ENCODE measurements around the gene TPD52L1. TPM values are rescaled to one million over a fixed set of nuclear protein-coding genes. Genes with fewer than 3 reads are reported as not detected.
"Not testable (repeated sequence)": the region's sequence is repeated elsewhere in the genome, so short reads cannot be mapped to it uniquely, and the experiment has no call there.

TPD52L1 gene
- total RNA-seq, 1 donor from 2014 or later = 57.8 TPM

GRCh38 chr6:125282470-125282869 lies 128.9 kb downstream of the TPD52L1 start:
- ATAC-seq; DNase-seq; intact Hi-C loops (cut with micrococcal nuclease): not testable (repeated sequence)

- intact Hi-C loops (cut with micrococcal nuclease) = no loop called here
- DNase-seq (no peak), ATAC-seq (no peak)
Observed at GRCh38 chr6:125285353-125285752, 131.8 kb downstream of the TPD52L1 start.

DNA sequence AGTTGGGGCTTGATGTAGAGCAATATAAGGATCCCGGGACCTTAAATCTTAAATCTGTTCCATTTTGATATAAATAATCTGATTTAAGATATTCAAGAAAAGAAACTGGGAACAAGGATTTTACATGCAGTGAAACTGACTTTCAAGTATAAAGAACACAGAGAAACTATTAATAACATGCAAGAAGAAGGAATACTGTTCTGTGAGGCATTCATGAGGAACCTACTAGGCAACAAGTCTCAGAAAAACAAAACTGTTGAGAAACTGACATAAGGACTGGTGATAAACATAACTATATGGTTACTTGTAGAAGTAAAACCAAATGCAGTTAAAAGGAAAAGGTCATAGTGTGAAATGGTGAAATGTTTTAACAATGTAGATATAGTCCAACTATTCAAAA lies 132.4 kb downstream of the TPD52L1 start:
- ATAC-seq = no peak
- intact Hi-C loops (cut with micrococcal nuclease) = no loop called here
- DNase-seq = no peak

DNA sequence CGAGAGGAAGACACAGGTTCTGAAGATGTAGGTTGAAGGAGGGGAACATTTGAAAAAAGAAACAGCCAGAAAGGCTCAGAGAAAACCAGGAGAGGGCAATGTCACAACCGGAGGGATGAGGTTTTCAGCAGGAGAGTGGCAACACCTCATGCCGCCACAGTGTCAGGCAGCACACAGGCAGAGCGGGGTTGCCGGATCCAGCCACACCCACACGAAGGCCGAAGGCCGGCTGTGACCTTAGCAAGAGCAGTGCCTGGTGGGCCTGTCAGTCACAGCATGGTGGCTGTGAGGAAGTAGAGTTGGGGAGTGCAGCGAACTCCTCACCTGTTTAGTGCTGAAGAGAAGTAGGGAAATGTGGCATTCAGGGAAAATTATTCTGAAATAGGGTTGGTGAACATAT lies 134.1 kb downstream of the TPD52L1 start:
- ATAC-seq = no peak
- intact Hi-C loops (cut with micrococcal nuclease) = no loop called here
- no peak for DNase-seq

DNA sequence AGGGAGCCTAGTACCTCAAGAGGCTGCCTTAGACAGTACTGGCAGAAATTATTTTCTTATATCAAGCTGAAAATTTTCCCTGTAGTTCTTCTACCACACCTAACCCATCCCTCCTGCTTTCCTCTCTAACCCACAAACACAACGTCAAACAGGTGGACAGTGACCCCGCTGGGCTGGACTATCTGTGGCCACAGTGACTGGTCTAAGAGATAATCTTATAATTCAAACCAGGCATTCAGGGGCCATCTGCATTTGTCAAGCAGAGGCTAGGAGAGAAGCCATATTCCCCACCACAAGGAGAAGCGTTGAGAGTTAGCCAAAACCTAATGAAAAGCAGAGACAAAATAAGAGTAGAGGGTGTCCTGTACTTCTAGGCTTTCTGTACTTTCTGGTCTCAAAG lies 140.0 kb downstream of the TPD52L1 start:
- ATAC-seq (no peak), DNase-seq (no peak)
- intact Hi-C loops (cut with micrococcal nuclease) = no loop called here

DNA sequence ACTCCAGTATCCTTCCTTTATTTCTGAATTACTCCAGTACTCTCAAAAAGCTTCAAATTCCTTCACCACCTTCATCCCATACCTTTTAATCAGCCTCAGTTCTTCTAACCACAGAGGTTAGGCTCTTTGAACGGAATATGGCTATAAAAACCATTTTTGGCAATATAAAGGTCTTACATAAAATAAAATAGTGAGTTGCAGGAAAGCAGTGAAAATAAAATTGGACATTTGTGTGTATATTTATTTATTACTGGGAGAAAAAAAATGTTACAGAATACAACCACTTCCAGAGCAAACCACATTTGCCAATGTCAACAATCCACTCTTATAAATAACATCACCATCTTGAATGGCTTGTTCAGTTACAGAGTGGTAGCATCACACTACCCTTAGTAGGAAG lies 140.5 kb downstream of the TPD52L1 start:
- no peak for ATAC-seq
- DNase-seq = no peak
- intact Hi-C loops (cut with micrococcal nuclease) = no loop called here

DNA sequence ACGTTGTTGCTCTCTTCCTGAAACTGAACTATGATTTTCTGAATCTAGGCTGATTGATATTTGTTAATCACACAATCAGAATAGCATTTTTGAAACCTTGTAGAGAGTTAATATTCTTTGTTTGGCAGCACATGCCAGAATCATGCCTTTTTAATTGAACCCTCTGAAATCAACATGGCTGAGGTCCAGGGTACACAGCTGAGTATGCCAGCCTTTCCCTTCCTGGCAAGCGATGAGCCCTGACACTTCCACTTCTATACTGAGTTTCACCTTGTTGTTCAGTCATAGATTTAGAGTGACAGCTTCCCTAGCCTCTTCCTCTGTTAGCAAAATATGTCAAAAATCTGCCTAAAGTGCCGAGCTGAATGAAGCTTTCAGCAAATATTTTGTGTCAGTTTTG lies 141.4 kb downstream of the TPD52L1 start:
- peak; percentile 42 for DNase-seq
- peak; percentile 89 for ATAC-seq
- intact Hi-C loops (cut with micrococcal nuclease) = no loop called here

- intact Hi-C loops (cut with micrococcal nuclease) = no loop called here
- DNase-seq = no peak
- ATAC-seq = no peak
Observed at GRCh38 chr6:125296471-125296870, 142.9 kb downstream of the TPD52L1 start.

GRCh38 chr6:125299257-125299656 lies 145.7 kb downstream of the TPD52L1 start:
- ATAC-seq = no peak
- intact Hi-C loops (cut with micrococcal nuclease) = no loop called here
- DNase-seq = no peak

DNA sequence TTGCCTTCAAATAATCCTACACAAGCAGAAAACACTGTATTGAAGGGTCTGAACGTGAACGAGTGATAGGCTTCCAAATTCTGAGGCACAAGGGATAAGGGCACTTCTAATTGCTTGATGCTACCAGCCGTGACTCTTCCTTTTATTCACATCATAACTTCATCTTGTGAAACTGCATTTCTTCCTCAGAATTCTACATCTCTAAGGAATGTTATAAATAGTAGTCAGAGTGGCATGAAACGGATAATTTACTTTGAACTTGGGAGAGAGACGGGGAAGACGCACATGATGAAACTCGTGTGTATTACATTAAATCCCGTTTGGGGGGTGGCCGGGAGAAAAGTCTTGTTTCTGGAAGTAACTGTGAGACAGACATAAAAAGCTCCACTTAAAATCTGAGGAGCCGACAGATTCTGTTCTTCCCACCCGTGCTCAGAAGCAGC lies 147.4 kb downstream of the TPD52L1 start:
- ATAC-seq = no peak
- no peak for DNase-seq
- intact Hi-C loops (cut with micrococcal nuclease) = loop anchor here (5.0 kb wide), 1 partner anchor 149 kb away; the partner anchor contains the start of gene TPD52L1

DNA sequence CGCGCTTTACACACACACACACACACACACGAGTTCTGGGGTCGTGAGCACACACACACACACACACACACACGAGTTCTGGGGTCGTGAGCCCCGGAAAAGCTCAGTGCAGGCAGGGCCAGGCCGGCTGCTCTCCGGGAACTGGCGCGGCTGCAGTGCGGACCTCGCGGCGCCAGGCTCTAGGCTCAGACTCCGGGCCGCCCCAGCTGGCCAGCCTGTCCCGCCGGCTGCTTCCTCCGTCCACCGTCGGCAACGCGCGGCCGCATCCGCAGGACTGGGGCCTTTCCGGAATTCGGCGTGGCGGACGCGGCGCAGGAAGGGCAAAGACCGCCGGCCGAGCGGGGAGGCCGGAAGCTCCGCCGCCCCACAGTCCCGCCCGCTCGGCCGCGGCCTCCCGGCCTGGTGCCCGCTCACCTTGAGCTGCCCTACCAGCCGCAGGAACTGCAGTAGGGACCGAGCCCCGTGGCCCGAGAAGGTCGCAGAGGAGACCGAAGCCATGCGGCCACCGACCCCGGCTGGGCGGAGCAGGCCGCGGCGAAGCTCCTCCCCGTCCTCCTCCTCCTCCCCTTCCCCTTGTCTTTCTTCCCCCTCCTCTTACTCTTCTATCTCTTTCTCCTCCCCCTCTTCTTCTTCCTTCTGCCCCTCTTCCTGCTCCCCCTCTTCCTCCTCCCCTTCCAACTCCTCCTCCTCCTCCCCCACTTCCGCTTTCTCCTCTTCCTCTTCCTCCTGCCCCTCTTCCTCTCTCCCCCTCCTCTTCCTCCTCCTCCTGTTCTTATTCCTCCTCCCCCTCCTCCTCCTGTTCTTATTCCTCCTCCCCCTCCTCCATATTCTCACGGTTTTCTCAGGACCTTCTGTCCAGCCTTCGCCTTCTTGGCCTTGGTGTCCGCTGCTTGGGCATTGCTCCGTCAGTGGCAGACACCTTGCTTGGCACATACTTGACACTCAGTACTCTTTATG lies 148.1 kb downstream of the TPD52L1 start, which contains the start of gene HDDC2:
HDDC2 (minus strand) TSS at position 533 of the 957 bp plus-strand sequence; CDS start at position 498, 35 bp downstream.
- ATAC-seq (peak; percentile 92), DNase-seq (peak; percentile 88)
- intact Hi-C loops (cut with micrococcal nuclease) = loop anchor here (5.0 kb wide), 1 partner anchor 149 kb away; the partner anchor contains the start of gene TPD52L1

- intact Hi-C loops (cut with micrococcal nuclease) = loop anchor here (5.0 kb wide), 1 partner anchor 151 kb away; the partner anchor contains the start of gene TPD52L1
- DNase-seq = no peak
- ATAC-seq = no peak
Observed at GRCh38 chr6:125302840-125303511, 149.4 kb downstream of the TPD52L1 start.

DNA sequence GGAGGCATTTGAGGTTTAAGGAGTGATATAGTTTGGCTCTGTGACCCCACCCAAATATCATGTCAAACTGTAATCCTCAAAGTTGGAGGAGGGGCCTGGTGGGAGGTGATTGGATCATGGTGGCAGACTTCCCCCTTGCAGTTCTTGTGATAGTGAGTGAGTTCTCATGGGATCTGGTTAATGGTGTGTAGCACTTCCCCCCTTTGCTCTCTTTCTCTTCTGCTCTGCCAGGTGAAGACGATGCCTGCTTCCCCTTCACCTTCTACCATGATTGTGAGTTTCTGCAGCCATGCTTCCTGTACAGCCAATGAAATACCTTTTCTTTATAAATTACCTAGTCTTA lies 149.9 kb downstream of the TPD52L1 start:
- intact Hi-C loops (cut with micrococcal nuclease) = loop anchor here (5.0 kb wide), 1 partner anchor 151 kb away; the partner anchor contains the start of gene TPD52L1
- ATAC-seq = no peak
- no peak for DNase-seq

GRCh38 chr6:125304970-125305660 lies 151.5 kb downstream of the TPD52L1 start:
- ATAC-seq (no peak), DNase-seq (no peak)
- intact Hi-C loops (cut with micrococcal nuclease) = loop anchor here (5.0 kb wide), 1 partner anchor 153 kb away; the partner anchor contains the start of gene TPD52L1

- ATAC-seq (no peak), DNase-seq (no peak)
- intact Hi-C loops (cut with micrococcal nuclease) = no loop called here
Observed at GRCh38 chr6:125306756-125307149, 153.2 kb downstream of the TPD52L1 start.

DNA sequence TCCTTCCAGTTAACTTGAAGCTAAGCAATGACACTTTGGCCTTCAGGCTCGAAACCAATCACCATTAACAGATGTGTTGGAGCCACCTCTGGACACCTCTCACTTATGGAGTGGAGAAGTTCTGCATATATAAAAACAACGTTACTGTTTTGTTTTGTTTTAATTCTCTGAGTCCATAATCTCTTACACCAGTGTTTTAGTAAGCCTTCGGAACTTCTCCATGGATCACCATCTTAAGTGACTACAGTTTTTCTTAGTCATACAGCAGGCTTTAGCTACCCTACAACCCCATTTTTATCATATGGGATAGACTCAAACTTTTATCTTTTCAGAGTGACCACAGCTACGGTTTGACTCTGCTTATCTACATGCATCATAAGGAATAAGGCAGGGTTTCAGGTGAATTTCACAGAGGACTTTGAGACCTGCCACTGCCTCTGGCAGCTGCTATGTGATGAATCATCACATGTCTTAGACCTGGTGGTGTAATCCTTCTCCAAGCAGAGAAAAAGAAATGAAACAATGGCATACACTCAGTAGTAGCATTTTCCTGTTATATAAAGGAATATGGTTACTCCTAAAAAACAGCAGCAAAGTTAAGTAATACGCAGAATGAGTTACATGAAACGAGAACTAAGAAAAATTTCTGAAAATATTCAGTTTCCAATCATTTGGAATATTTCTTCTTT lies 153.7 kb downstream of the TPD52L1 start:
- DNase-seq = no peak
- no peak for ATAC-seq
- intact Hi-C loops (cut with micrococcal nuclease) = no loop called here

GRCh38 chr6:125307964-125308615 lies 154.5 kb downstream of the TPD52L1 start:
- intact Hi-C loops (cut with micrococcal nuclease) = no loop called here
- DNase-seq (no peak), ATAC-seq (no peak)

DNA sequence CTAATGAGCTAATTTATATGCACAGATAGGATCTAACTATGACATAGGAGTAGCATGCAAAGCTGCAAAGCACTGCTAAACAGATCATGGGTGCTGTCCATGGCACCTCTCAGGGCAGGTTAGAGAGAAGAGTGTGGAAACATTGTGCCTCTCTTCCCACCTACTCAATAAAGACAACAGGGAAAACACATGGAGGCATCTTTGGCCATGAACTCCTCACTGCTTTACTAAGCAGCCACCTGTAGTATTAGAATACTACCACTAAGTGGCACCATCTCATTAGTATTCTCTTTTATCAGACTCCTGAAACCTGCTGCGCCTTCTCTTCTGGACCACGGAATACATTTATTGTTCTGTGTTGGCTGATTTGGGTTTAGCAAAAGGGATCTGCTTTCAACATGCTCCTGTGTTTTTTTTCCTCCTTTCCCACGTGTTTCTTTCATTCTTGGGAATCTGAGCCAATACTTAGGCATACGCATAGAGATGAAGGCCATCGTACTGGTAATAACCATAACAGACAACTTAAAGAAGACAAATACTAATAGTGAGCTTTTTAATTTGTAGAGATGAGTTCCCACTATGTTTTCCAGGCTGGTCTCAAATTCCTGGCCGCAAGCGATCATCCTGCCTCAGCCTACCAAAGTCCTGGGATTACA lies 157.5 kb downstream of the TPD52L1 start:
- intact Hi-C loops (cut with micrococcal nuclease) = loop anchor here (2.0 to 5.0 kb wide), 2 partner anchors 441 to 458 kb away; no protein-coding TSS in a partner anchor
- ATAC-seq (peak; percentile 86), DNase-seq (no peak)

Measured in left ventricle myocardium superior (tissue), 1 donor.